ENCODE measurements around the gene PRKD2. TPM values are rescaled to one million over a fixed set of nuclear protein-coding genes. Genes with fewer than 3 reads are reported as not detected.

PRKD2 gene
- total and polyA plus RNA-seq, 2 of the 8 experiments (the other 6 are each of a cell fraction or from before 2014, with no cell fraction given) = 24.4 to 63.8 TPM

GRCh38 chr19:46630586-46631205 is 86.2 kb downstream of the PRKD2 start:
- 0 out of 4 replicates have a peak overlapping the region, but pooled peaks of 1 of the 2 experiments have one; percentile 9 for H3K4me2 ChIP-seq (ENCODE audit: insufficient read depth in 1 of 2, low read depth in 2 of 2, low read length in 2 of 2)
- peak overlapping the region; percentile 71; the same call in 1 of the 2 replicates for H2BK12ac ChIP-seq (ENCODE audit: low read depth, low read length)
- peaks cover 10% of the 10 kb centered on the region; the same call in 1 of the 2 replicates for H3K23me2 ChIP-seq (ENCODE audit: low read depth, low read length)
- no peak for FAIRE-seq
- H3K14ac ChIP-seq (ENCODE audit: insufficient read length) = no peak overlapping the region
- peak overlapping the region; percentile 92; the same call in 1 of the 2 replicates for H2BK20ac ChIP-seq (ENCODE audit: low read length)
- H3K4ac ChIP-seq (replicated peaks; ENCODE audit: insufficient read length, low read depth, low read length) = no peak overlapping the region
- no peaks in the 10 kb centered on the region for H3K79me2 ChIP-seq (ENCODE audit: control insufficient read depth in 1 of 2, insufficient read depth in 2 of 2, low read length in 2 of 2)
- peaks cover 2 to 23% (median 19%) of the 10 kb centered on the region in 4 experiments for H3K27me3 ChIP-seq (replicated peaks in 1 of 4; ENCODE audit: control insufficient read depth in 3 of 4, extremely low read depth in 1 of 4, insufficient read depth in 3 of 4, low read length in 3 of 4)
- H3K79me1 ChIP-seq (ENCODE audit: low read depth, low read length) = no peaks in the 10 kb centered on the region; the same call in 1 of the 2 replicates
- no peak overlapping the region for H4K5ac ChIP-seq (ENCODE audit: insufficient read length, low read depth, low read length)
- no peak overlapping the region for H2AFZ ChIP-seq (ENCODE audit: low read length)
- DNase-seq (ENCODE audit: low read depth in 1 of 2, low spot score in 2 of 2) = no peak
- peak overlapping the region; percentile 76; the same call in 1 of the 2 replicates for H2BK5ac ChIP-seq (ENCODE audit: low read depth, low read length)
- no peak overlapping the region for H2AK5ac ChIP-seq (ENCODE audit: low read depth, low read length)
- ChIA-PET CTCF (ENCODE audit: partially characterized antibody) (interaction anchor here (0.6 to 15.3 kb wide), 14 partner anchors 14 to 373 kb away, joined by 3 to 309 read pairs (median 4); partner anchors contain the start of genes CALM3 and DACT3), POLR2A (ENCODE audit: partially characterized antibody) (interaction anchor here (0.8 to 2.0 kb wide), 8 partner anchors 10 to 44 kb away, joined by 3 to 10 read pairs (median 4); no protein-coding TSS in a partner anchor)
- no peak overlapping the region for H4K8ac ChIP-seq (ENCODE audit: extremely low read depth, insufficient read depth, low read length)
- H3K9ac ChIP-seq (replicated peaks in 1 of 4; ENCODE audit: extremely low read depth in 1 of 4, low read depth in 3 of 4, low read length in 3 of 4) = no peak overlapping the region
- WGBS, 2 experiments (ENCODE audit: extremely low coverage in 1 of 2, insufficient coverage in 1 of 2, insufficient read length in 1 of 2, insufficient replicate concordance in 2 of 2, low coverage in 1 of 2, low lambda C conversion rate in 2 of 2, missing lambda C conversion rate in 1 of 2) = 81% methylated on average over 13 of the region's 14 CpGs; no CpG with 5 or more reads in 1 of the 2 experiments
- H2BK120ac ChIP-seq (replicated peaks; ENCODE audit: low read depth, low read length) = no peak overlapping the region
- no peak overlapping the region for H3K27ac ChIP-seq (ENCODE audit: low read depth, low read length)
- H3K23ac ChIP-seq (ENCODE audit: insufficient read length) = no peak overlapping the region
- peak overlapping the region; percentile 38 for H3K18ac ChIP-seq (ENCODE audit: extremely low read depth, low read length)
- H3K9me3 ChIP-seq (ENCODE audit: insufficient read depth in 2 of 2, low read depth in 1 of 2, low read length in 1 of 2) = no peaks in the 10 kb centered on the region
- peaks cover 0 to 19% (median 13%) of the 10 kb centered on the region in 4 experiments; a peak in 6 of 7 replicates for H3K4me1 ChIP-seq (replicated peaks in 1 of 4; ENCODE audit: control insufficient read depth in 3 of 4, insufficient read depth in 4 of 4, low read length in 3 of 4)
- H2BK15ac ChIP-seq (ENCODE audit: low read length) = peak overlapping the region; percentile 95; the same call in 1 of the 2 replicates
- peaks cover 0 to 1% of the 10 kb centered on the region in 2 experiments for H4K20me1 ChIP-seq (replicated peaks in 1 of 2; ENCODE audit: control insufficient read depth in 1 of 2, insufficient read depth in 2 of 2, low read length in 2 of 2)
- peak overlapping the region; percentile 86 for H4K91ac ChIP-seq (replicated peaks; ENCODE audit: insufficient read length, low read length)
- H3K4me3 ChIP-seq (ENCODE audit: extremely low read depth in 1 of 4, insufficient read depth in 2 of 4, low read depth in 3 of 4, low read length in 4 of 4) = no peak overlapping the region
- H3K36me3 ChIP-seq (ENCODE audit: control insufficient read depth in 2 of 4, insufficient read depth in 4 of 4, low read length in 3 of 4) = no peaks in the 10 kb centered on the region
- H3K56ac ChIP-seq (replicated peaks; ENCODE audit: insufficient read length, low read depth, low read length) = no peak overlapping the region
- no peak for TF ChIP-seq ATF2 (IDR thresholded peaks at IDR 0.05; ENCODE audit: low read length)
- TF ChIP-seq USF2 (IDR thresholded peaks at IDR 0.05; ENCODE audit: low read length) = no peak
- TF ChIP-seq EZH2 (IDR thresholded peaks at IDR 0.05; ENCODE audit: low read depth, low read length, severe bottlenecking) = no peak

Measured in H1 (cell line).